Esophagus muscularis mucosa (tissue), 4 donors: ENCODE results near the gene XXYLT1. TPM values are rescaled to one million over a fixed set of nuclear protein-coding genes. Genes with fewer than 3 reads are reported as not detected.

Experiments used
- DNase-seq: peaks from one replicate; pipeline ENCODE4 v3.0.0-alpha.2; 2017; ENCODE audit errors: extremely low spot score
- H3K27ac ChIP-seq, 4 donors: fragments of 200-600 bp; sonication (generic); replicated peaks in 1 of 4; 1 replicate in 3 of 4; 2 replicates in 1 of 4; pipeline ENCODE4 v1.5.1; 2016 to 2019; ENCODE audit warnings: mild to moderate bottlenecking in 1 of 4
- H3K27me3 ChIP-seq, 4 donors: fragments of 200-600 bp; sonication (generic); one replicate each; pipeline versions ENCODE4 v1.5.1 to v1.6.0; 2016 to 2019
- H3K36me3 ChIP-seq, 4 donors: fragments of 200-600 bp; sonication (generic); one replicate each; pipeline ENCODE4 v1.5.1; 2016 to 2019
- H3K4me1 ChIP-seq, 4 donors: fragments of 200-600 bp; sonication (generic); one replicate each; pipeline ENCODE4 v1.5.1; 2016 to 2019
- H3K4me3 ChIP-seq, 4 donors: fragments of 200-600 bp; sonication (generic); 1 replicate in 2 of 4; 2 replicates in 2 of 4; pipeline ENCODE4 v1.5.1; 2016 to 2019; ENCODE audit warnings: mild to moderate bottlenecking in 4 of 4, moderate library complexity in 1 of 4
- H3K9me3 ChIP-seq, 4 donors: fragments of 200-600 bp; sonication (generic); 1 replicate in 3 of 4; 2 replicates in 1 of 4; pipeline ENCODE4 v1.5.1; 2016 to 2019
- CTCF ChIP-seq, 3 experiments: fragments of 200-600 bp in 2 of 3; fragments of 450-650 bp in 1 of 3; sonication (generic) in 2 of 3; IDR thresholded peaks; one replicate each; pipeline ENCODE4 v1.5.1; 2017 to 2019; ENCODE audit warnings: antibody characterized with exemption in 3 of 3, mild to moderate bottlenecking in 2 of 3, moderate library complexity in 1 of 3
- EP300 ChIP-seq: sonication (generic); formaldehyde crosslinking; IDR thresholded peaks from one replicate; pipeline ENCODE4 v1.6.1; 2017; ENCODE audit warnings: antibody characterized with exemption
- POLR2A ChIP-seq: fragments of 450-650 bp; IDR thresholded peaks from one replicate; pipeline ENCODE4 v1.6.1; 2017; ENCODE audit warnings: antibody characterized with exemption, moderate library complexity, mild to moderate bottlenecking, low read depth
- POLR2AphosphoS5 ChIP-seq, 2 donors: sonication (generic); formaldehyde crosslinking; IDR thresholded peaks; one replicate each; pipeline ENCODE4 v1.6.1; 2017; ENCODE audit warnings: antibody characterized with exemption in 2 of 2
- WGBS: methylation state at CpG from one replicate; pipeline ENCODE4 v1.1.5; 2018; 5-methylcytosine and 5-hydroxymethylcytosine counted together
- intact Hi-C: fragments of 100-400 bp; cut with DNase I; formaldehyde crosslinking; loops from one replicate; pipeline ENCODE4 v1.15.1; 2023
- total RNA-seq, 4 donors: library from RNA; depleted of rRNA; stranded (reverse); fragments of >200 nt; gene quantifications; one replicate each; pipeline versions ENCODE4 v1.1.0 to v1.2.1, GENCODE V29; 2016

Gene XXYLT1
- total RNA-seq, 4 donors from 2014 or later = 8.8 to 18.5 (median 13.9) TPM

- no peak overlapping the region for H3K4me3 ChIP-seq
- H3K4me1 ChIP-seq = peaks cover 12 to 33% (median 24%) of the 10 kb centered on the region in 4 donors
- no peak overlapping the region for H3K27ac ChIP-seq
- DNase-seq = no peak
- no peaks in the 10 kb centered on the region for H3K36me3 ChIP-seq
- no peaks in the 10 kb centered on the region for H3K9me3 ChIP-seq
- no peak for TF ChIP-seq POLR2AphosphoS5 (IDR thresholded peaks at IDR 0.05)
- TF ChIP-seq CTCF (IDR thresholded peaks at IDR 0.05) = no peak
- TF ChIP-seq POLR2A = no peak
- no peak for TF ChIP-seq EP300
- intact Hi-C loops = no loop called here
- WGBS = 75% methylated on average over 2 of the region's 3 CpGs
- H3K27me3 ChIP-seq = no peaks in the 10 kb centered on the region
Observed at GRCh38 chr3:195060217-195060481, 210.8 kb downstream of the XXYLT1 start.

GRCh38 chr3:195059471-195060216 is 211.3 kb downstream of the XXYLT1 start:
- Histone ChIP-seq H3K36me3 (no peaks in the 10 kb centered on the region), H3K27me3 (no peaks in the 10 kb centered on the region), H3K9me3 (no peaks in the 10 kb centered on the region), H3K4me3 (no peak overlapping the region), H3K4me1 (peaks cover 11 to 28% (median 20%) of the 10 kb centered on the region in 4 donors), H3K27ac (no peak overlapping the region)
- WGBS = 86% methylated on average over 20 of the region's 22 CpGs
- no peak for DNase-seq
- intact Hi-C loops = no loop called here
- TF ChIP-seq POLR2A = no peak
- TF ChIP-seq POLR2AphosphoS5 (IDR thresholded peaks at IDR 0.05) = no peak
- no peak for TF ChIP-seq CTCF (IDR thresholded peaks at IDR 0.05)
- no peak for TF ChIP-seq EP300

GRCh38 chr3:195059006-195059350 is 212.0 kb downstream of the XXYLT1 start:
- Histone ChIP-seq H3K4me1 (peaks cover 5 to 21% (median 13%) of the 10 kb centered on the region in 4 donors), H3K9me3 (no peaks in the 10 kb centered on the region), H3K4me3 (no peak overlapping the region), H3K36me3 (no peaks in the 10 kb centered on the region), H3K27ac (peak overlapping the region in 1 of 4 donors; percentile 47), H3K27me3 (no peaks in the 10 kb centered on the region)
- TF ChIP-seq EP300 = no peak
- TF ChIP-seq POLR2AphosphoS5 (IDR thresholded peaks at IDR 0.05) = no peak
- TF ChIP-seq CTCF (IDR thresholded peaks at IDR 0.05) = no peak
- no peak for TF ChIP-seq POLR2A
- no peak for DNase-seq
- intact Hi-C loops = no loop called here
- WGBS = 79% methylated on average over 13 of the region's 13 CpGs

GRCh38 chr3:195058336-195059005 is 212.5 kb downstream of the XXYLT1 start:
- H3K27me3 ChIP-seq = no peaks in the 10 kb centered on the region
- TF ChIP-seq POLR2A = no peak
- TF ChIP-seq CTCF (IDR thresholded peaks at IDR 0.05) = no peak
- TF ChIP-seq POLR2AphosphoS5 (IDR thresholded peaks at IDR 0.05) = no peak
- no peak for TF ChIP-seq EP300
- intact Hi-C loops = no loop called here
- peaks cover 4 to 16% (median 8%) of the 10 kb centered on the region in 4 donors for H3K4me1 ChIP-seq
- peak overlapping the region in 1 of 4 donors; percentile 47 for H3K27ac ChIP-seq
- no peak overlapping the region for H3K4me3 ChIP-seq
- no peak for DNase-seq
- H3K36me3 ChIP-seq = no peaks in the 10 kb centered on the region
- H3K9me3 ChIP-seq = no peaks in the 10 kb centered on the region
- 75% methylated on average over 15 of the region's 15 CpGs for WGBS
